GM12878 (cell line): ENCODE data around the gene DUSP22. TPM values are rescaled to one million over a fixed set of nuclear protein-coding genes. Genes with fewer than 3 reads are reported as not detected.
A peak's percentile ranks its signal among the peaks of the same experiment; 100 is the strongest.

ENCODE experiments used
- BACH1 ChIP-seq: fragments of 450-650 bp; IDR thresholded peaks from 2 replicates; pipeline ENCODE4 v1.6.1; 2017; ENCODE audit warnings: mild to moderate bottlenecking, borderline replicate concordance
- BMI1 ChIP-seq: fragments of 450-650 bp; IDR thresholded peaks from 2 replicates; pipeline ENCODE4 v1.6.1; 2016; ENCODE audit warnings: mild to moderate bottlenecking, moderate library complexity, borderline replicate concordance
- CHD4 ChIP-seq: fragments of 200-600 bp; sonication (generic); IDR thresholded peaks from 2 replicates; pipeline ENCODE4 v1.6.1; 2016; ENCODE audit warnings: mild to moderate bottlenecking
- GATAD2B ChIP-seq: fragments of 450-650 bp; conservative IDR thresholded peaks from 2 replicates; pipeline ENCODE4 v1.6.1; 2017; ENCODE audit warnings: low read depth, mild to moderate bottlenecking, moderate library complexity
- HCFC1 ChIP-seq: fragments of 150-350 bp; IDR thresholded peaks from 2 replicates; pipeline ENCODE4 v1.6.1; 2014; ENCODE audit warnings: low read length
- KAT2A ChIP-seq: conservative IDR thresholded peaks from 2 replicates; pipeline ENCODE4 v1.6.1; 2011; ENCODE audit warnings: low read depth, low read length; ENCODE audit not compliant: control insufficient read depth
- MEF2A ChIP-seq: IDR thresholded peaks from 2 replicates; pipeline ENCODE4 v1.6.1; 2011; ENCODE audit warnings: low read depth, mild to moderate bottlenecking, low read length, moderate library complexity; ENCODE audit not compliant: insufficient read depth
- MEF2B ChIP-seq: fragments of 450-650 bp; IDR thresholded peaks from 2 replicates; pipeline ENCODE4 v1.6.1; 2018; ENCODE audit warnings: mild to moderate bottlenecking, moderate library complexity; ENCODE audit not compliant: partially characterized antibody, poor library complexity, severe bottlenecking
- MYC ChIP-seq: IDR thresholded peaks from 2 replicates; pipeline ENCODE4 v1.6.1; 2011; ENCODE audit warnings: mild to moderate bottlenecking, low read length, moderate library complexity, inconsistent platforms; ENCODE audit not compliant: insufficient read depth, insufficient replicate concordance, insufficient read length, severe bottlenecking
- NFYA ChIP-seq: IDR thresholded peaks from 2 replicates; pipeline ENCODE4 v1.6.1; 2011; ENCODE audit warnings: low read depth, mild to moderate bottlenecking, low read length, improper control_type of control experiment, borderline replicate concordance
- RCOR1 ChIP-seq: conservative IDR thresholded peaks from 2 replicates; pipeline ENCODE4 v1.6.1; 2012; ENCODE audit warnings: low read depth, low read length, improper control_type of control experiment
- SPI1 ChIP-seq: IDR thresholded peaks from 2 replicates; pipeline ENCODE4 v1.6.1; 2011; ENCODE audit warnings: low read depth, mild to moderate bottlenecking, low read length, moderate library complexity, borderline replicate concordance; ENCODE audit not compliant: insufficient read depth
- ZNF622 ChIP-seq: fragments of 450-650 bp; IDR thresholded peaks from 2 replicates; pipeline ENCODE4 v1.6.1; 2017; ENCODE audit warnings: mild to moderate bottlenecking, inconsistent platforms
- polyA plus RNA-seq, 11 experiments: library from polyadenylated mRNA; depleted of rRNA in 4 of 11; unstranded in 6 of 11; stranded (reverse) in 5 of 11; fragments of >200 nt; fragmentation: Nextera tagmentation in 4 of 11; fragmentation: Illumina TruSeq in 1 of 11; extraction: Ambion mirVana in 4 of 11; extraction: Trizol in 1 of 11; gene quantifications; 1 replicate in 1 of 11; 2 replicates in 10 of 11; pipeline versions ENCODE4 v1.2.1 to v1.2.3, GENCODE V29; 2011 to 2016; ENCODE audit warnings: inconsistent platforms in 2 of 11, missing spikeins in 2 of 11, low read depth in 1 of 11
- total RNA-seq, 4 experiments: library from RNA; depleted of rRNA in 3 of 4; stranded (reverse); fragments of >200 nt in 3 of 4; fragmentation: Illumina TruSeq in 1 of 4; extraction: Trizol in 1 of 4; gene quantifications; 2 replicates each; pipeline versions ENCODE4 v1.2.1 to v1.2.3, GENCODE V29; 2013 to 2021
- TF ChIP-seq, protein P1 (sequence below): fragments of 450-650 bp; formaldehyde crosslinking; IDR thresholded peaks from 2 replicates; pipeline ENCODE4 v1.4.0; 2020; ENCODE audit warnings: mild to moderate bottlenecking, moderate library complexity
- TF ChIP-seq, protein P2 (sequence below): fragments of 450-650 bp; IDR thresholded peaks from 2 replicates; pipeline ENCODE4 v1.6.1; 2016; ENCODE audit warnings: mild to moderate bottlenecking, moderate library complexity, borderline replicate concordance
- TF ChIP-seq, protein P3 (sequence below): fragments of 450-650 bp; conservative IDR thresholded peaks from 2 replicates; pipeline ENCODE4 v1.6.1; 2017; ENCODE audit warnings: mild to moderate bottlenecking, moderate library complexity
- TF ChIP-seq, protein P4 (sequence below): IDR thresholded peaks from 2 replicates; pipeline ENCODE4 v1.6.1; 2012; ENCODE audit warnings: low read length, inconsistent platforms

Gene DUSP22
- total and polyA plus RNA-seq, 10 of the 15 experiments (the other 5 are each of a cell fraction or from before 2014, with no cell fraction given): 78.9 to 156 (median 107) TPM

DNA sequence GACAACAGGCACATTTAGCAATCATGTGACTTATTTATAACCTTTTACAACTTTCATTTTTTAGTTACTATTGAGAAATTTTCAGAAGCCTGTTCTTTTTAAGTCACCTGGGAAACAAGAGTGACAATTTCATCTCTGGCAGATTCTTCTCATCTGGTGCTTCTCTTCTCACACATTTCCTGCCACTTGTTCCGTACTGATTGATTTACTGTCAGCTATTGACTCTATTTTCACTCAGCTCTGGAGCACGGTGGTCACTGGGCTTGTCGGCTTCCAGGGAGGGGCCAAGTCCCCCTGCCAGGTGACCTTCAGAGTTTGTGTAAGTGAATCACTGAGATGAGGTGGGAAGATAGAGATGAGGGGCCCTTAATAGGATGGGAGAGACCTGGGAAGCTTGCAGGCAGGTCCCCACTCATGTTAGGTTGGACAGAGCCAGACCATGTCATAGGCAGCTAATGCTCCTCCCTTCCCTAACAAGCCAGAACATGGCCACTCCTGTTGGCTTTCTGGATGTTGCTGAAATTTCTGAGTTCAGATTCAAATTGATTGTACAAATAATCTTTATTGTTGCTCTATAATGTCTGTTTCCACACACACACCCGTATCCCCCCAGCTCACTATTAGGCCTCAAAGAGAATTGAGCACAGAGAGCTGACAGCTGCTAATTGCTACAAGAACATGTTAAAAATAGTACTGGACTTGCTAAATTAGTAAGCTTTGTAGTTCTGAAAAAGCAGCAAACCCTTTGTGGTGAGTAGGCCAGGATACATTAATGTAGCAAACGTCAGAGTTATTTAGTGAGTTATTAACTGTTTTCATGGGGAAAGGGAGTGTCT, 13.3 kb downstream of the DUSP22 start (continued):
- TF ChIP-seq RCOR1: peak; percentile 92
- no peak for TF ChIP-seq CHD4
- TF ChIP-seq, protein P1, sequence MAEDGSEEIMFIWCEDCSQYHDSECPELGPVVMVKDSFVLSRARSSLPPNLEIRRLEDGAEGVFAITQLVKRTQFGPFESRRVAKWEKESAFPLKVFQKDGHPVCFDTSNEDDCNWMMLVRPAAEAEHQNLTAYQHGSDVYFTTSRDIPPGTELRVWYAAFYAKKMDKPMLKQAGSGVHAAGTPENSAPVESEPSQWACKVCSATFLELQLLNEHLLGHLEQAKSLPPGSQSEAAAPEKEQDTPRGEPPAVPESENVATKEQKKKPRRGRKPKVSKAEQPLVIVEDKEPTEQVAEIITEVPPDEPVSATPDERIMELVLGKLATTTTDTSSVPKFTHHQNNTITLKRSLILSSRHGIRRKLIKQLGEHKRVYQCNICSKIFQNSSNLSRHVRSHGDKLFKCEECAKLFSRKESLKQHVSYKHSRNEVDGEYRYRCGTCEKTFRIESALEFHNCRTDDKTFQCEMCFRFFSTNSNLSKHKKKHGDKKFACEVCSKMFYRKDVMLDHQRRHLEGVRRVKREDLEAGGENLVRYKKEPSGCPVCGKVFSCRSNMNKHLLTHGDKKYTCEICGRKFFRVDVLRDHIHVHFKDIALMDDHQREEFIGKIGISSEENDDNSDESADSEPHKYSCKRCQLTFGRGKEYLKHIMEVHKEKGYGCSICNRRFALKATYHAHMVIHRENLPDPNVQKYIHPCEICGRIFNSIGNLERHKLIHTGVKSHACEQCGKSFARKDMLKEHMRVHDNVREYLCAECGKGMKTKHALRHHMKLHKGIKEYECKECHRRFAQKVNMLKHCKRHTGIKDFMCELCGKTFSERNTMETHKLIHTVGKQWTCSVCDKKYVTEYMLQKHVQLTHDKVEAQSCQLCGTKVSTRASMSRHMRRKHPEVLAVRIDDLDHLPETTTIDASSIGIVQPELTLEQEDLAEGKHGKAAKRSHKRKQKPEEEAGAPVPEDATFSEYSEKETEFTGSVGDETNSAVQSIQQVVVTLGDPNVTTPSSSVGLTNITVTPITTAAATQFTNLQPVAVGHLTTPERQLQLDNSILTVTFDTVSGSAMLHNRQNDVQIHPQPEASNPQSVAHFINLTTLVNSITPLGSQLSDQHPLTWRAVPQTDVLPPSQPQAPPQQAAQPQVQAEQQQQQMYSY (CRISPR knock-in tag): peak; percentile 75
- peak; percentile 99 for TF ChIP-seq MEF2B
- TF ChIP-seq SPI1: no peak
- TF ChIP-seq BMI1: peak; percentile 89
- TF ChIP-seq, protein P2, sequence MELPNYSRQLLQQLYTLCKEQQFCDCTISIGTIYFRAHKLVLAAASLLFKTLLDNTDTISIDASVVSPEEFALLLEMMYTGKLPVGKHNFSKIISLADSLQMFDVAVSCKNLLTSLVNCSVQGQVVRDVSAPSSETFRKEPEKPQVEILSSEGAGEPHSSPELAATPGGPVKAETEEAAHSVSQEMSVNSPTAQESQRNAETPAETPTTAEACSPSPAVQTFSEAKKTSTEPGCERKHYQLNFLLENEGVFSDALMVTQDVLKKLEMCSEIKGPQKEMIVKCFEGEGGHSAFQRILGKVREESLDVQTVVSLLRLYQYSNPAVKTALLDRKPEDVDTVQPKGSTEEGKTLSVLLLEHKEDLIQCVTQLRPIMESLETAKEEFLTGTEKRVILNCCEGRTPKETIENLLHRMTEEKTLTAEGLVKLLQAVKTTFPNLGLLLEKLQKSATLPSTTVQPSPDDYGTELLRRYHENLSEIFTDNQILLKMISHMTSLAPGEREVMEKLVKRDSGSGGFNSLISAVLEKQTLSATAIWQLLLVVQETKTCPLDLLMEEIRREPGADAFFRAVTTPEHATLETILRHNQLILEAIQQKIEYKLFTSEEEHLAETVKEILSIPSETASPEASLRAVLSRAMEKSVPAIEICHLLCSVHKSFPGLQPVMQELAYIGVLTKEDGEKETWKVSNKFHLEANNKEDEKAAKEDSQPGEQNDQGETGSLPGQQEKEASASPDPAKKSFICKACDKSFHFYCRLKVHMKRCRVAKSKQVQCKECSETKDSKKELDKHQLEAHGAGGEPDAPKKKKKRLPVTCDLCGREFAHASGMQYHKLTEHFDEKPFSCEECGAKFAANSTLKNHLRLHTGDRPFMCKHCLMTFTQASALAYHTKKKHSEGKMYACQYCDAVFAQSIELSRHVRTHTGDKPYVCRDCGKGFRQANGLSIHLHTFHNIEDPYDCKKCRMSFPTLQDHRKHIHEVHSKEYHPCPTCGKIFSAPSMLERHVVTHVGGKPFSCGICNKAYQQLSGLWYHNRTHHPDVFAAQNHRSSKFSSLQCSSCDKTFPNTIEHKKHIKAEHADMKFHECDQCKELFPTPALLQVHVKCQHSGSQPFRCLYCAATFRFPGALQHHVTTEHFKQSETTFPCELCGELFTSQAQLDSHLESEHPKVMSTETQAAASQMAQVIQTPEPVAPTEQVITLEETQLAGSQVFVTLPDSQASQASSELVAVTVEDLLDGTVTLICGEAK: peak; percentile 81; the same call in 1 of the 2 replicates
- TF ChIP-seq ZNF622: no peak
- TF ChIP-seq GATAD2B: peak; percentile 94
- no peak for TF ChIP-seq NFYA
- TF ChIP-seq KAT2A: no peak
- TF ChIP-seq MYC: no peak
- 0 out of 2 replicates have a peak, but pooled peaks have one; percentile 10 for TF ChIP-seq HCFC1
- TF ChIP-seq, protein P3, sequence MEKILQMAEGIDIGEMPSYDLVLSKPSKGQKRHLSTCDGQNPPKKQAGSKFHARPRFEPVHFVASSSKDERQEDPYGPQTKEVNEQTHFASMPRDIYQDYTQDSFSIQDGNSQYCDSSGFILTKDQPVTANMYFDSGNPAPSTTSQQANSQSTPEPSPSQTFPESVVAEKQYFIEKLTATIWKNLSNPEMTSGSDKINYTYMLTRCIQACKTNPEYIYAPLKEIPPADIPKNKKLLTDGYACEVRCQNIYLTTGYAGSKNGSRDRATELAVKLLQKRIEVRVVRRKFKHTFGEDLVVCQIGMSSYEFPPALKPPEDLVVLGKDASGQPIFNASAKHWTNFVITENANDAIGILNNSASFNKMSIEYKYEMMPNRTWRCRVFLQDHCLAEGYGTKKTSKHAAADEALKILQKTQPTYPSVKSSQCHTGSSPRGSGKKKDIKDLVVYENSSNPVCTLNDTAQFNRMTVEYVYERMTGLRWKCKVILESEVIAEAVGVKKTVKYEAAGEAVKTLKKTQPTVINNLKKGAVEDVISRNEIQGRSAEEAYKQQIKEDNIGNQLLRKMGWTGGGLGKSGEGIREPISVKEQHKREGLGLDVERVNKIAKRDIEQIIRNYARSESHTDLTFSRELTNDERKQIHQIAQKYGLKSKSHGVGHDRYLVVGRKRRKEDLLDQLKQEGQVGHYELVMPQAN: no peak; the same call in 1 of the 2 replicates
- peak; percentile 90 for TF ChIP-seq BACH1
- TF ChIP-seq MEF2A: peak; percentile 100
- TF ChIP-seq, protein P4, sequence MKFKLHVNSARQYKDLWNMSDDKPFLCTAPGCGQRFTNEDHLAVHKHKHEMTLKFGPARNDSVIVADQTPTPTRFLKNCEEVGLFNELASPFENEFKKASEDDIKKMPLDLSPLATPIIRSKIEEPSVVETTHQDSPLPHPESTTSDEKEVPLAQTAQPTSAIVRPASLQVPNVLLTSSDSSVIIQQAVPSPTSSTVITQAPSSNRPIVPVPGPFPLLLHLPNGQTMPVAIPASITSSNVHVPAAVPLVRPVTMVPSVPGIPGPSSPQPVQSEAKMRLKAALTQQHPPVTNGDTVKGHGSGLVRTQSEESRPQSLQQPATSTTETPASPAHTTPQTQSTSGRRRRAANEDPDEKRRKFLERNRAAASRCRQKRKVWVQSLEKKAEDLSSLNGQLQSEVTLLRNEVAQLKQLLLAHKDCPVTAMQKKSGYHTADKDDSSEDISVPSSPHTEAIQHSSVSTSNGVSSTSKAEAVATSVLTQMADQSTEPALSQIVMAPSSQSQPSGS: no peak
